Fibroblast of the conjunctiva (primary cell): Measurements from ENCODE around the gene CD59.
"Not testable (repeated sequence)": the region's sequence is repeated elsewhere in the genome, so short reads cannot be mapped to it uniquely, and the experiment has no call there.

Source experiments
- DNase-seq: peaks from one replicate; pipeline ENCODE4 v3.0.0-alpha.2; 2010; ENCODE audit warnings: low read depth

CD59 gene

DNA sequence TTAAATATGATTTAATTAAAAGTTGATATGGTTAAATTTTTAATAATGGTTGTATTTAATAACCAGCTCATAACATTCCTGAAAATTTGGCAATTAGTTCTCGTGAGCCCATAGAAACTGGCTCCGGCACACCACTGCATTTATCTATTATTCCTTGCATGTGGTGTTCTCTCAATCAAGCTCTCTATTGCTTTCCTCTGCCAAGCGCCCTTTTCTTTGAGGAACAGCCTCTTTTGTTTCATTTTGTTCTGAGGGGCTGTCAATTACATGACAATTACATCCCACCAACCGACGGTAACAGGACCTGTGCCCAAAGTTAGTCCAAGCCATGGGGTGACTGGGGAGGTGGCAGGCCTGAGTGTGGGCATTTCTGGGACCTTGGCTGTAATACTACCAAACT, 43.7 kb downstream of the CD59 start:
- DNase-seq = no peak

DNA sequence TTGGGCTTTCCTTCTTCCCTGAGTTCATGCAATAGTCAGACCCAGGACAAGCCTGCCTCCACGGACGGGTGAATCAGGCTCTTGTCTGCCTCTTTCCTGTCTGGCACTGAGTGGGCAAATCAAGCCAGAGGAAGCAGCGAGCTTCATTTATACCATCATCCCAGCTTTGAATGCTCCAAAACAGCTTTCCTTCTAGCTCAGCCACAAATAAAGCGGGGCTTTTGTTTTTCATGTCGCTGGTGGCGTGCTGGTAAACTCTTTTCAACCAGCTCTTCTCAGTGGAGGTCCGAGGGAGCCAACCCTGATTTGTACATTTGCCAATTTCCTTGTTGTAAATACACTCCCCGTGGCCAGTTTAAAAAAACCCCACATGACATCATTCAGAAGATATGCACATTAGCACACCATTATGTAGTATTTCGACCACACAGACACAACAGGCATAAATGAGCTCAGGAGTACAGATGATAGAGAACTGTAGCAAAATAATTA, 44.2 kb downstream of the CD59 start:
- peak; percentile 89 for DNase-seq

DNA sequence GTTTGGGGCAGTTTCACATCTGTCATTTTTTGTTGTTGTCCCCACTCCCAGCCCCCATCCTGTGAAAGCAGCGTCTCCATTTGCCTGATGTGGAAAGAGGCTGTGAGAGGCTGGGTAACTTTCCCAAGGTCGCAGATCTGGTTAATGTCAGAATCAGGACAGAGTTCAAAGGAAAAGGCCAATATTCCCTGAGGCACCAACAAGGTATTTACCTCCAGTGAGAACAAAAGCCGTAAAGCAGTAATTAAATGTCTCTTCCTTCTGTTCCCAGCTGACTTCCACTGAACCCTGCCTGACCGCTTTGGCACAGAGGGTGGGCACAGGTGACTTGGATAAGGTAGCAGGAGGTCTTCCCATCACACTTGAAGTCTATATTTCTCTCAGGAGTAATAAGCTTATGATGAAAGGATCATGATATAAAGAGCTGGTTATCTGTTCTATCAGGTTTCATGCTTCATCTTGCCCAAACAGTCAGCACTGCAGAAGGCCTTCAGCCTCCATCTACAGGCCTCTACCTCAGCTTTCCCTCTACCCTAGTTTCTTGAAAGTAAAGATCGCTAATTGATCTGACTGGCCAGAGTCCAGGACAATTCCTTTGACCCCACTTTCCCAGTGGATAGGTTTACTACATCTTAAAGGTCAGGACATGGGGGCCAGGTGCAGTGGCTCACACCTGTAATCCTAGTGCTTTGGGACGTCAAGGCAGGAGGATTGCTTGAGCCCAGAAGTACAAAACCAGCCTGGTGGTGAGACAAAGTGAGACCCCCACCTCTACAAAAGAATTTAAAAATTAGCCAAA, 45.0 kb downstream of the CD59 start:
- DNase-seq = no peak

DNA sequence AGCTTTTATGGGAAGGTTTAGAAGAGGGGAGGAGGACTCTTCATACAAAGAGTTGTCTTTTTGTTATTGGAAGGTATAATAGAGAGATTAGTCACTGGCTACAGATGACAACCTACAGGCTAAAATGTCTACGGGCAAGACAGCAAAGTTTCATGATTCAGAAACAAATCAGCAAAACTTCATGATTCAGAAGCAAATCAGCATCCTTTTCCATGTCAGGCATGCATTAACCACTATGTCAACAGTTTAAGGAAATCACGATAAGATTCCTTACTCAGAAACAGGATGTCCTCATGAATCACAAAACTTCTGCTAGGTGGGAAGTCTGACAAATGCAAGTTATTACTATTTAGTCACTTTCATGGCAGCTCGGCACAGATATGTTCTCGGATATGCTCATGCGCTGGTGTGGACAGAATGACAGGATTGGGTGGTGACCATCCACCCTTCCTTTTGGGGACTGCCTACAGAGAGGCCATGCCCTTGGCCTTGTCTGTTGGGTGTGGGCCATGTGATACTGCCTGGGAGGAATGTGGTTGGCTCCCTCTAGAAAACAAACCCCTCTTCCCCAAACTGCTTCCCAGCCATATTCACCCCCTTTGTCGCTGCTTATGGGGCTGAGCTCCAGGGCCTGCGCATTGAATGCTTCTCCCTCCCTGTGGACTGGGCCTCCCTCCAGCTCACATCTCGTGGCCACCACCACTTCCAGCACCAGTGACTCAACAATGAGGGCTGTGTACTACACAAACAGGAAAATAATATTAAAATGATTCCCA, 45.7 kb downstream of the CD59 start:
- peak; percentile 70 for DNase-seq

DNA sequence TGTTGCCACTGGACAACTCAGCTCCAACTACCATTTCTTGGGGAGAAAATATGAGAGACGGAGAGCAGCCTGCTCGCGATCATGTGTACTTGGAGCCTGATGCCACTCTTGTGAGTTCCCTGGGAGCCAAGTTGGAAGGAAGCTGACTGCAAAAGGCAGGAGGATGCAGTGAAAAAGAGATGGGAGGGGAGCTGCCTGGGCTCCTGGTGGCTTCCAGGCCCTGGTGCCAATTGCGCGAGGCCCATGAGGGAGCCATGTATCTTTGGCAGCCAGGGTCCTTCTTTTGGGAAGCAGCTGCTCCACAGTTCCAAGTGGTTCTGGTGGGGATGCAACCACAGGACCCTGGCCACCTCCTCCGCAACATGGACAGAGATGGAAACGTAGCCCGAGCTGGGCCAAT, 46.7 kb downstream of the CD59 start:
- DNase-seq = no peak

DNA sequence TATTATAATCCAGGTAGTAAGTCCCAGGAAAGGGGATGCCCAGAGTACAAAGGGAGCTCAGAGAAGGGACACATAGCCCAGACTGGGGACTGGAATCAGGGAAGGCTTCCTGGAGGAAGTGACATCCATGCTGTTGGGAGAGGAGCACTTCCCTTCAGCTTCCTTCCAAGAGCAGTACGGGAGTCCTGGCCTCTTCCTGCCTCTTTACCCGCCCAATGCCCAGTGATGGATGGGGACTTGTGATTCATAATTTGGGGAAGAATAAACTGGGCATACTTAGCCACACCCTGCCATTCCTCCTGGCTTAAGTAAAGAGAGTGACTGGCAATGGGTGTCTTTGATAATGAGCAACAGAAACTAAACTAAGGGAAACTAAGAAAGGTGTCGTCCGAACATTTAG, 47.1 kb downstream of the CD59 start:
- DNase-seq = no peak

DNA sequence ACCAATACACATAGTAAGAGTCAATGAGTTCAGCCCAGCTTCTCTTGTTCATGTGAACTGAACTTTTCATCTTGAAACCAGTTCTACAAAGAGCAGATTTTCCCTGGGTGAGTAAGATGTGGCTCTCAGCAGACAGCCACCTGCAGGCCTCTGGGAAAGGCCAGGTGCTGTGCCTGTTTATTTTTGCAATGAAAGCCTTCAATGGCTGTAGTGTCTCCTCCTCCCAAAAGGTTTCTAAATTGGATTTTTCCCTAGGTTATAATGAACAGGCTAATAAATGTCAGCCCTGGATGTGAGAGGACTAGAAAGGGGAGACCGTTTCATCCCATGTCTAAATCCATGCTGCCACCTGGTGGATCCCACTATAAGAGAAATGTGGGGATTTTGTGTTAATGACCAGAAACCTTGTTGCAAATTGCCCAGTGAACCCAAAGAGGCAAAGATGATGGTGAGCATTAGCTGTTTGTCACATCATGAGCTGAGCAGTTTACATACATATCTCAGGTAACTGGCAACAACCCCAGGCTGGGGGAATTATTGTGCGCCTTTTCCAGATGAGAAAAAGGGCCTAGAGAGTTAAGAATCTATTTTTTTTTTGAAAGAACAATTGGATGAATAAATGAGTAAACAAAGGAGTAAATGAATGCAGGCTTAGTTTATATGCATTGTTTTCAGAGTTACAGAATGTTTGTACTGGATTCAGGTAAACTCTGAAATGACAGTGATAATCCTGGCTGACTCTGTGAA, 48.3 kb downstream of the CD59 start:
- peak; percentile 53 for DNase-seq

DNA sequence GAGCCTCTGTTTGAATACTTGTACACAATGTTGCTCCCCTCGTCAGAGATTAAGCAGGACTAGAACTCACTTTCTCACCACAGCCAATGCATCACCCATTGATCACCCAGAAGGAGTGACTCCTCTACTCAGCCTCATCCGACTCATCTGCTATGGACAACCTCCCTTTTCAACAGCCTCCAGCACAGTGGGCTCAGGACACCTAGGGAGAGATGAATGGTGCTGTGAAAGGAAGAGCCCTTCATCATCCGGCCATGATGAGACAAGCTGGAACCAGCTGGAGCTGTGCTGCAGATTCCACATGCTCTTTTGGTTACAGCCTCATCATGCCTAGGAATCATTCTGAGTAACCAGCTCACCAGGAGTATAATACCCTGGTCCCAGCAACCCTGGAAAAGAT, 51.1 kb downstream of the CD59 start:
- DNase-seq = no peak

DNA sequence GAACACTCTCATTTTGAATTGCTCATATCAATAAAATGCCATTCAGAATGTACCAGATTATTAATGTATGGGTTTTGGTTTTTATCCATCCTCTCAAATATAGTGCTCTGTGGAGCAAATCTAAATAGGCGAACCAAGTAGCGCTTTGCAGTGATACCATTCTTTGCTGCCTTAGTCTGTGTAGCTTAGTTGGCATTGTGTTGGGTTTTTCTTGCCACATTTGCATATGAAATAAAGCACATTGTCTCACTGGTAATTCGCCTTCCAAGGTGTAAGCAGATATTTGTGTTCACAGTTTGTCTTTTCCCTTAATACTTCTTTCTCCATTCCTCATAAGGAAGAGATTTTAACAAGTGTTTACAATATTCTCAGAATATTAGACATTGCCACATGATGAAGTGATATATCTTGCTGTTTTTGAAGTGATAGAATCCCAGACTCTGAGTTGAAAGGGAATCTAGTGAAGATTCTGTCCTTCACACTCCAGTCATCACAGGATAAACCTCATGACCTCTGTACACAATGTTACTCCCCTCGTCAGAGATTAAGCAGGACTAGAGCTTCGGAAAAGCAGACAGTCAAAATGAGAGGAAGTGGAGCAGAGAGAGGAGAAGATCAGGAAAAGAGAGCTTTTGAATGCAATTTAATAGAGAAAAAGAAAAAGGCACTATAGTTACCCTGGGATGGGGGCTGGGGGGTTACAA, 52.1 kb downstream of the CD59 start:
- no peak for DNase-seq

DNA sequence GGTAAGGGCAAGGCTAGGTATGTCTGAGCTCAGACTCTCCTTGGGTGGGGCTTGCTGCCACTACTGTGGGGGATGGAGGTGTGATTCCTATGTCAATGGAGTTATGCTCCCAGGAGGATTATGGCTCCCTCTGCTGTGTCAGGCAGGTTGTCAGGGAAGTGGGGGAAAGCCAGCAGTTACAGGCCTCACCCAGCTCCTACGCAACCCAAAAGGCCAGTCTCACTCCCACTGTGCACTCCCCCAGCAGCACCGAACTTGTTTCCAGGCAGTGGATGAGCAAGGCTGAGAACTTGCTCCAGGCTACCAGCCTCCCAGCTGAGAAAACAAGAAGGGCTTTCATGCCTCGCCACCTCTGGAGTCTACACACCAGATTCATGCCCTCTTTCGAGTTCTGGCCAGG, 53.8 kb downstream of the CD59 start:
- DNase-seq = no peak

DNA sequence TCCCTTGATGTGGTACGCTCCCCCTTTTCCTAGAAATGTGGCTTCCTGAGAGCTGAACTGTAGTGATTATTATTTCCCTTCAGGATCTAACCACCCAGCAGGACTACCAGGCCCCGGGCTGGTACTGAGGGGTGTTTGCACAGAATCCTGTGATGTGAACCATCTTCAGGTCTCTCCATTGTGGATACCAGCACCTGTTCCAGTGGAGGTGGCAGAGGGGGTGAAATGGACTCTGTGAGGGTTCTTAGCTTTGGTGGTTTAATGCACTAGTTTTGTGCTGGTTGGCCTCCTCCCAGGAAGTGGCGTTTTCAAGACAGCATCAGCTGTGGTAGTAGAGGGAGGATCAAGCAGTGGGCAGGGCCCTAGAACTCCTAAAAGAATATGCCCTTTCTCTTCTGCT, 54.2 kb downstream of the CD59 start:
- DNase-seq = no peak

DNA sequence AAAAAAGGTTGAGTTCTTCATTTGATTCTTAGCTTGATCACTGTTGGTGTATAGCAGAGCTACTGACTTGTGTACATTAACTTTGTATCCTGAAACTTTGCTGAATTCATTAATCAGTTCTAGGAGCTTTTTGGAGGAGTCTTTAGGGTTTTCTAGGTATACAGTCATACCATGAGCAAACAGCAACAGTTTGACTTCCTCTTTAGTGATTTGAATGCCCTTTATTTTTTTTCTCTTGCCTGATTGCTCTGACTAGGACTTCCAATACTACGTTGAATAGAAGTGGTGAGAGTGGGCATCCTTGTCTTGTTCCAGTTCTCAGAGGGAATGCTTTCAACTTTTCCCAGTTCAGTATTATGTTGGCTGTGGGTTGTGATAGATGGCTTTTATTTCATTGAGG, 57.6 kb downstream of the CD59 start:
- DNase-seq = not testable (repeated sequence)

DNA sequence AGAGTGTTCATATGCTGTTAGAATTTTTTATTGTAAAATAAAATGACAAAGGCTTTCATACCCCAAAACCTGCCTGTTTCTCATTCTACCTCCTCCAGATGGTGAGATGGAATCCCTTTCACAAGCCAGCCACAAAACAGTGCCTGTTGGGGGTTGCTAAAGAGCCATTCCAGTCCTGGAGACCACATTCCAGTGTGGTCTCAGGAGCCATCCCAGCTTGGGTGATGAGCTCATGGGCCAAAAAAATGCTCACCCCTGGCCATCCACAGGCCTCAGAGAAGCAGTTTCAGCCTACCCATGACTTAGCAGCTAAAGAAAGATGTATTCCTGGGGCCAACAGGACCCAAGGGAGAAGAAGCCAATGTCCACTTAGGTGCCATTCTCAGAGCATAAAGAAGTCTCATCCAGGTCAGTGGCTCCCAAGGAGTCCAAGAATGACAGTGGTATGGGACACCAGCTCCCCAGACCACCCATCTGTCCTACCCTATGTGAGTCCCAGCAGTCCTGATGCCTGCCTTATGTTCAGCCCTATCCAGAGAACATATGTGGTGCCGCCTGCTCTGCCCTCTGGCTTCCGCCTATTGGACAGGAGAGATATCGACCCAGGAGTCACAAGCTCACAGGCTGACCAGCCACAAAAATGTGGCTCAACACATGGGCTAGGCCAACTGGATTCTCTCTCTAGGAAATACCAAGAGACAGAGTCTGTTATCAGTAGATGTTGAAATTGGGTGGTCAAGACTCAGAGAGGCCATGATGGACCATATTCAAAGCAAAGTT, 62.0 kb downstream of the CD59 start:
- DNase-seq = no peak

DNA sequence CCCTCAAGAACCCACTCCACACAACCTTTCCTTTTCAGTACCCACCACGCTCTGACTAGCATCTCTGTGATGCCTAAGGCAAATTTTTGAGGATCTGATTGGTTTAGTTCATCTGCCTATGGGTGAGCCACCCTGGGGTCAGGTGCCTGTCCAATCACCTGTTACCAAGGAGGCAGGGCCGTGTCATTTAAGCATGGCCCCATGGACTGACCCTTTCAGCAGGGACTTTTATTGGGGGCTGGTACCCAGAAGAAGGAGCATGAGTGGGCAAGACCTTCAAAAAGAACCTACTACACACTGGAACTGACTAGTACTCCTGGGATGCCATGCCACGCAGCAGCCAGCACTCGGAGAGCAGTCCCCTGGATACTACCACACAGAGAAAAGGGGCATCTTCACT, 64.0 kb downstream of the CD59 start:
- no peak for DNase-seq

DNA sequence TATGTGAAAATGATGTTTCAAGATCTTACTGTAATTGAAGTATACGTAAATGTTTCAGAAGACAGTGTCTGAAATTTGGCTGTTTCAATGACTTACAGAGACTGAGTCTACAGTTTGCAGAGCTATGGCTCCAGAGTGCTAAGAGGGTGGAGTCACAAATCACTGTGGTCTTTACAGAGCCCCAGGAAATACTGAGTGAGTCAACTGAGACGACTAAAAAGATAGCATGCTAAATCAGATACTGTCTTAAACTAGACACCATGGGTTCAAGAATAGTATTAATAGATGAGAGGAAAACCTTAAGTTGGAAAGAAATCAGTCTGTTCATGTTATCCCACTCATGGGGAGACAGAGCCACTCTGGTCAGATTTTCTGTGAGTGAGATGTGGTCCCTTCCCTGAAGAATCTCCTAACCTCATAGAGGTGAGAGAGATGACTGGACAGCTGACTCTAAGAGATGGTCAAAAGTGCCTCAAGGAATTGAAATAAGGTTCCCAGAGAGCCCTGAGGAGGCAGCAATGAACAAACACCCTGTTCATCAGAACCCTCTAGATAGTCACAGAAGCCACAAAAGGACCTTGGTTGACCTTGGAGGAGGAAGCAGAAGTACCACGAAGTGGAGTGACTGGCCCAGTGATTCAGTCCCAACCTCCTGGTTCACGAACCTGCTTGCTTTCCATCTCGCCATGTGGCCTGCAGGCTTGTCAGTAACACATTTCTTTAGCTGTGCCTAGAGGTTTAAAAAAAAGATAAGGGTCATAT, 65.8 kb downstream of the CD59 start:
- DNase-seq = no peak

DNA sequence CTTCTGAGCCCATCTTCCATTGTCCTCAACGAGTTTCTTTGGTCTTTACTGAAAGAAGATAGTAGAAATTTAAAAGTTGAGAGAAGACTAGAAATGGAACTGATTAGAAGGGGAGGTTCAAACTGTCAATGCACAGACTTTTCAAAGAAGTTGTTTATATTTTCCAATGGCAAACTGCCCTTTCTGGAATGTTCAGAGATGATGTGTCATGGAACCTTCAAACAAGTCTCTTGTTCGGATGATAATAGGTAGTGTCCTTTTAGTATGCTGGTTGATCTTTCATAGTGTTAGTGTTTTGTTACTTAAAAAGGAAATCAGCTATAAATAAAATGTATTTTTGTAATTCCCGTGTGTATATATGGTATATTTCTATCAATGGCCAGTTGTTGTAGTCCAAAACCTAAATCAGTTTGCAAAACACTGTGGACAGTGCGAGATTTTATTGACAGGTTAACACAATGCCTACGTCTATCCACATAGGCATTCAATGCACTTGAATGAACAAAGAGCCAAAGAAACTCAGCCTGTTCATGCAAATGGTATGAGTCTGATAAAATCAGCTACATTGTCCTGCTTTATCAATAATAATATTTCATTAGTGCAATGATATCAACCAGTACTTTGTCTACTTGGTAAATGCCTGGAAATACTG, 66.5 kb downstream of the CD59 start:
- DNase-seq = no peak

DNA sequence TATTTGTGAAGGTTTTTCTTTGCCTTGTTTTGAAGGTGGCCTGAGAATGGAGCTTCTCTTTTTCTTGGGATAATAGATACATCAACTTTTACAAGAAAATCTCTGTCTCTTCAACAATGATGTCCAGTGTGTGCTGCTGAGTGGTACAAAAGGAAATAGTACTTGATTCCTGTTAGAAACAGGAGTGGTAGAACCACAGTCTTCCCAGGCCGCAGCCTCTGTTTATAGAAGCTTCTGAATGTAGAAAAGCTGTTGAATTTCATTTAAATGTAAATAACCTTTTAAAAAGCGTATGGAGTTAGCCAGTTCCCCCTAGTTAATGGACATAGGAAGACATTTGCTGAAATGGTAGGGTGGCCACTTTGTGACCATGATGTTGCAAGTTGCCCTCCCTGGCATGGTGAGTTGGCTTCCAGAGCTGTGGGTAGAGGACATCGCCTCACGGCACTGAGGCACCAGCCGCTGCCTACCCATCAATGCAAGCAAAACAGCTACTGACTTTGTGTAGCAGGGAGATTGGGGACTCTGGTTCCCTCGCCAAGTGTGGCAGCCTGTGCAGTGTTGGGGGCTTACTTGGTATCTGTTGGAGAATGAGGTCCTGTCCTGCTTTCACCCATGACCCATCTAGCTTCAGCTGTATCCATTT, 67.1 kb downstream of the CD59 start:
- no peak for DNase-seq

DNA sequence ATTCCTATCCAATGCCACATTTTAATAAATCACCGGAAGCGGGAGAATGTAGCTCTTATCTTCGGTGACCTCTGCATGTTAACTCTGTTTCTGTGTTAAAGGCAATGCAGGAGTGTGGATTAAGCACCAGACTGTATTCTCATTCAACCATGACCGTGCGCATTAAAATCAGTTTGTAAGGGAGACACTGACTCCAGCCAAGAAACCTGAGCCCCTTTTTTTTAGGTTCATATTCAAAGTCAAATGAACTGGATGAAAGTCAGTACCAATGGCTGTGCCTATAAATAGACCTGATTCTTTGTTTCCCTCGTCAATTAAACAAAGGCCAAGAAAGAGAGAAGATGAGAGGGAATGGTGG, 67.8 kb downstream of the CD59 start:
- DNase-seq = no peak

DNA sequence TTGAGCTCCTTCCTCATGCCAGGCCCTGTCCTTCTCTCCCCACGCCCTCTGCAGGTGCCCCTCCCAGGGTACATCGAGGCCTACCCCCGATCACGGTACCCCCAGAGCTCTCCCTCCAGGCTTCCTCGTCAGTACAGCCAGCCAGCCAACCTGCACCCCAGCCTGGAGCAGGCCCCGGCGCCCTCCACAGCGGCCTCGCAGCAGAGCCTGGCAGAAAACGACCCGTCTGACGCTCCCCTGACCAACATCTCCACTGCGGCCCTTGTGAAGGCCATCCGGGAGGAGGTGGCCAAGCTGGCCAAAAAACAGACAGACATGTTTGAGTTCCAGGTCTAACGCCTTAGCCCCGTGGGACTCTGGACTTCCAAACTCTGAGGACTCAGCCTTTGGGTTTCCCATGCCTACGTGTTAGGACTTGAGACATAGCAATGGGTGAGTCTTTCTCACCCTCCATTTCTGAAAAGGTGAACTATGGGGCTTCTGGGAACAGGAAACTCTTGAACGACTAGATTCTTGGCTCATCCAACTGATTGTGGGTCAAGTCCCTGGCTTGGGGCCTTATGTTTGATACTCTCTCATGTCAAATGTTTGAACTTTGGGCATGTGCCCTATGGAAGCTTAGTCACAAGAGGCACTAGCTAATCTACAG, 68.3 kb downstream of the CD59 start:
- no peak for DNase-seq
